Skeletal muscle satellite cell (primary cell): ENCODE results near the gene S100PBP. TPM values are rescaled to one million over a fixed set of nuclear protein-coding genes. Genes with fewer than 3 reads are reported as not detected.

ENCODE experiments used
- H3K27me3 ChIP-seq: 2 replicates; pipeline ENCODE4 v1.7.0; 2013; ENCODE audit warnings: low read length; ENCODE audit not compliant: control insufficient read depth, insufficient read depth
- H3K36me3 ChIP-seq: 2 replicates; pipeline ENCODE4 v1.7.0; 2013; ENCODE audit warnings: mild to moderate bottlenecking, control low read depth, low read length; ENCODE audit not compliant: insufficient read depth
- H3K4me1 ChIP-seq: 2 replicates; pipeline ENCODE4 v1.7.0; 2013; ENCODE audit warnings: low read length; ENCODE audit not compliant: control insufficient read depth, insufficient read depth
- H3K4me2 ChIP-seq: 2 replicates; pipeline ENCODE4 v1.7.0; 2013; ENCODE audit warnings: mild to moderate bottlenecking, low read length
- H3K4me3 ChIP-seq: 2 replicates; pipeline ENCODE4 v1.7.0; 2013; ENCODE audit warnings: low read length
- H3K9ac ChIP-seq: 2 replicates; pipeline ENCODE4 v1.7.0; 2013; ENCODE audit warnings: mild to moderate bottlenecking, low read depth, low read length, moderate library complexity
- H3K9me3 ChIP-seq: replicated peaks from 2 replicates; pipeline ENCODE4 v1.7.0; 2013; ENCODE audit warnings: mild to moderate bottlenecking, control low read depth, low read length
- total RNA-seq: library from RNA; depleted of rRNA; stranded (reverse); fragments of >200 nt; gene quantifications from 2 replicates; pipeline ENCODE4 v1.2.3, GENCODE V29; 2012; rRNA removed

S100PBP gene
- 14.7 and 18.1 TPM in 2 replicates for total RNA-seq

- Histone ChIP-seq H3K27me3 (no peaks in the 10 kb centered on the region), H3K4me3 (peak within 1 kb of the TSS; percentile 95), H3K4me2 (peak within 1 kb of the TSS; percentile 95), H3K9ac (peak within 1 kb of the TSS; percentile 96), H3K4me1 (peaks cover 26% of the 10 kb centered on the region), H3K36me3 (peaks cover 3% of the 10 kb centered on the region), H3K9me3 (no peaks in the 10 kb centered on the region)
Observed at GRCh38 chr1:32817159-32817814, at the start of gene S100PBP, which contains the start of gene YARS1. S100PBP (plus strand) TSS chr1:32817653; CDS start chr1:32826100, 8,447 bp downstream. YARS1 (minus strand) TSS chr1:32817358; CDS start chr1:32817244, 114 bp downstream.

DNA sequence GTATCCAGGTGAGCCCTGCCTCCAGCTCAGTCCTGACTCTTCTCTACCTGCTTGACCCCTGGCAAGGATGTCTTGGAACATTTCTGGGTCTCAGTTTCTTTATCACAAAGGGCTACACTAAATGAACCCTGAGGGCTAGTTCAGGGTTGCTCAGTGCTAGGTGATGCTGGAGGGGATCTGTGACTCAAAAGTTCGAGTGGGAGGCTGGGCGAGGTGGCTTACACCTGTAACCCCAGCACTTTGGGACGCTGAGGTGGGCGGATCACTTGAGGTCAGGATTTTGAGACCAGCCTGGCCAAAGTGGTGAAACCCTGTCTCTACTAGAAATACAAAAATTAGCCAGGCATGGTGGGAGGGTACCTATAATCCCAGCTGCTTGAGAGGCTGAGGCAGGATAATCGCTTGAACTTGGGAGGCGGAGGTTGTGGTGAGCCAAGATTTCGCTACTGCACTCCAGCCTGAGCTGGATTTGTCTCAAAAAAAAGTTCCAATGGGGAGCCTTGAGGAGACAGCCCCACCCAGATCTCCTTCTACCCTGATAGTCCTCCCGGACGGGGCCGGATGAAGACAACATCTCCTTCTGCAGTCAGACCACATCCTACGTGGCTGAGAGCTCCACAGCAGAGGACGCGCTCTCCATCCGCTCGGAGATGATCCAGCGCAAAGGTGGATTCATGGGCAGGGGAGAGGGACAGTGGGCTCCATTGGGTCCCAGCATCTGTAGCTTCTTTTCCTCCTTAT is 49.2 kb upstream of the S100PBP start:
- Histone ChIP-seq H3K4me1 (peaks cover 6% of the 10 kb centered on the region), H3K9ac (no peak overlapping the region), H3K4me3 (no peak overlapping the region), H3K9me3 (no peaks in the 10 kb centered on the region), H3K27me3 (no peaks in the 10 kb centered on the region), H3K4me2 (no peak overlapping the region), H3K36me3 (no peaks in the 10 kb centered on the region)

DNA sequence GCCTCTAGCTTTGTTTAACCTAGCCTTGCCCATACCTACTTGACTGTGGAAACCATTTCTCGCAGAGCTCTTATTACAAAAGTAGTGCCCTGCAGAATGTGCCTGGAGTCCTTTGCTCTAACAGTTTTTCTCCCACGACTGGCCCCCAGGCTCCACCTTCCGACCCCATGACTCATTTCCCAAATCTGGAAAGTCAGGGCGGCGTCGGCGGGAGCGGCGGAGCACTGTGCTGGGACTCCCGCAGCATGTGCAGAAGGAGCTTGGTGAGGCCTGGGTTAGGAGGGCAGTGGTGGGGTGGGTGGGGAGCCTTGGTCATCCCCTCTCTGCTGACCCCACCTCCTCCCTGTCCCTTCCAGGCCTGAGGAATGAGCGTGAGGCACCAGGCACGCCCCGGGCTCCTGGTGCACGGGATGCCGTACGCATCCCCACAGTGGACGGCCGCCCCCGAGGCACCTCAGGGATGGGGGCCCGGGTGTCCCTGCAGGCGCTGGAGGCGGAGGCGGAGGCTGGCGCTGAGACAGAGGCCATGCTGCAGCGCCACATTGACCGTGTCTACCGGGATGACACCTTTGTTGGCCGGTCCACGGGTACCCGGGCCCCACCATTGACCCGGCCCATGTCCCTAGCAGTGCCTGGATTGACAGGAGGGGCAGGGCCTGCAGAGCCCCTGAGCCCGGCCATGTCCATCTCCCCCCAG is 47.8 kb upstream of the S100PBP start:
- Histone ChIP-seq H3K36me3 (peaks cover 13% of the 10 kb centered on the region), H3K9ac (no peak overlapping the region), H3K27me3 (no peaks in the 10 kb centered on the region), H3K4me1 (peaks cover 6% of the 10 kb centered on the region), H3K4me3 (no peak overlapping the region), H3K4me2 (no peak overlapping the region), H3K9me3 (no peaks in the 10 kb centered on the region)

- Histone ChIP-seq H3K9me3 (no peaks in the 10 kb centered on the region), H3K4me2 (no peak overlapping the region), H3K4me3 (no peak overlapping the region), H3K9ac (no peak overlapping the region), H3K36me3 (peaks cover 17% of the 10 kb centered on the region), H3K27me3 (no peaks in the 10 kb centered on the region), H3K4me1 (peaks cover 11% of the 10 kb centered on the region)
Observed at GRCh38 chr1:32770221-32770731, 47.2 kb upstream of the S100PBP start.

- Histone ChIP-seq H3K9ac (no peak overlapping the region), H3K4me2 (no peak overlapping the region), H3K27me3 (no peaks in the 10 kb centered on the region), H3K9me3 (no peaks in the 10 kb centered on the region), H3K4me3 (no peak overlapping the region), H3K36me3 (peaks cover 22% of the 10 kb centered on the region), H3K4me1 (peaks cover 18% of the 10 kb centered on the region)
Observed at GRCh38 chr1:32770741-32771548, 46.5 kb upstream of the S100PBP start.

- H3K36me3 ChIP-seq, result peaks cover 26% of the 10 kb centered on the region
- no peak overlapping the region for H3K4me3 ChIP-seq
- H3K4me1 ChIP-seq, result peaks cover 18% of the 10 kb centered on the region
- no peaks in the 10 kb centered on the region for H3K27me3 ChIP-seq
- H3K9ac ChIP-seq, result no peak overlapping the region
- H3K9me3 ChIP-seq, result no peaks in the 10 kb centered on the region
- no peak overlapping the region for H3K4me2 ChIP-seq
Observed at GRCh38 chr1:32771561-32772280, 45.7 kb upstream of the S100PBP start.

GRCh38 chr1:32772281-32773017 is 45.0 kb upstream of the S100PBP start:
- Histone ChIP-seq H3K27me3 (no peaks in the 10 kb centered on the region), H3K4me3 (no peak overlapping the region), H3K4me1 (peaks cover 18% of the 10 kb centered on the region), H3K36me3 (peaks cover 26% of the 10 kb centered on the region), H3K4me2 (no peak overlapping the region), H3K9ac (no peak overlapping the region), H3K9me3 (no peaks in the 10 kb centered on the region)

DNA sequence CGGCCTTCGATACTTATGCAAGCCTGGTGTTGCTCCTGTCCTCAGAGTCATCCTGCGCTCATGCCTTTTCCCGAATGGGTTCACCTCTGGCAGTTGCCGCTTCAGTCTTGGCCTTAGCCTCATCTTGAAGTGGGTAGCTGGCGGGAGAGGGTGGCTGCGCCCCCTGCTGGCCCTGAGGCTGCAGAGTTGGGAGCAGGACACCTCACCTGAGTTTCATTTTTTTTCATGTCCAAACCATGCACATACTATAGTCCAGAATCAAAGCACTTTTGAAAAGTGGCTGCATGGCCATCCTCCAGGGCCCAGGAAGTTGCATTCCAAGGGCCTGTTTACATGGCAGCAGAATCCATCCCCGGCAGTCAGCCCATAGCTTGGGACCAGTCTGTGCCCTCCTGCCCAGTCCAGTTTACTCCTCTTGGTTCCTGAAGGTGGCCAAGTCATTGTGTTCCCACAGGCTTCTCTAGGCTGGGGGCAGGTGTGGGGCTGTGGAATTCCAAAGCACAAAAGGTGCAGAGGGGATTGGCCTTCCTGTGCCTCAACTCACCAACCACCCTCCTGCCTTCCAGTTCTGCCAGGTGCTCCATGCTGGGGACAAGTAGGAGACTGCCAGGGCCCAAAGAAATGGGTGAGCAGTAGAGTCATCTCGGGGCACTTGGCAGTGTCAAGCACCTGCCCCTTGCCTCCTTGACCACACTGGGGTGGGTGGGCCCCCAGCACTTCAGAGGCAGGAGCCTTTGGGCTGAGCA is 44.3 kb upstream of the S100PBP start:
- Histone ChIP-seq H3K9ac (no peak overlapping the region), H3K36me3 (peaks cover 34% of the 10 kb centered on the region), H3K4me3 (no peak overlapping the region), H3K27me3 (no peaks in the 10 kb centered on the region), H3K4me2 (no peak overlapping the region), H3K9me3 (no peaks in the 10 kb centered on the region), H3K4me1 (peaks cover 18% of the 10 kb centered on the region)

DNA sequence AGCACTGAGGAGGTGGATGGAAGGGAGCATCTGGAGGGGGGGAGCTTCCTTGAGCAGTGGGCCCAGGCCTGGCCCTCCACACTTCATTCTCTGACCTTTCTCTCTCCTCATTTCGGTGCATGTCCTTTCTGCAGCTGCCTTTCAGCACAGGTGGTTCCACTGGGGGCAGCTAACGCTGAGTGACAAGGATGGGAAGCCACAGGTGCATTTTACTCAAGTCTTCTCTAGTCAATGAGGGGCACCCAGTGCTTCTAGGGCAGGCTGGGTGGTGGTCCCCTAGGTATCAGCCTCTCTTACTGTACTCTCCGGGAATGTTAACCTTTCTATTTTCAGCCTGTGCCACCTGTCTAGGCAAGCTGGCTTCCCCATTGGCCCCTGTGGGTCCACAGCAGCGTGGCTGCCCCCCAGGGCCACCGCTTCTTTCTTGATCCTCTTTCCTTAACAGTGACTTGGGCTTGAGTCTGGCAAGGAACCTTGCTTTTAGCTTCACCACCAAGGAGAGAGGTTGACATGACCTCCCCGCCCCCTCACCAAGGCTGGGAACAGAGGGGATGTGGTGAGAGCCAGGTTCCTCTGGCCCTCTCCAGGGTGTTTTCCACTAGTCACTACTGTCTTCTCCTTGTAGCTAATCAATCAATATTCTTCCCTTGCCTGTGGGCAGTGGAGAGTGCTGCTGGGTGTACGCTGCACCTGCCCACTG is 43.5 kb upstream of the S100PBP start:
- peaks cover 35% of the 10 kb centered on the region for H3K36me3 ChIP-seq
- no peak overlapping the region for H3K4me3 ChIP-seq
- H3K9ac ChIP-seq, result no peak overlapping the region
- peaks cover 18% of the 10 kb centered on the region for H3K4me1 ChIP-seq
- no peaks in the 10 kb centered on the region for H3K27me3 ChIP-seq
- no peaks in the 10 kb centered on the region for H3K9me3 ChIP-seq
- H3K4me2 ChIP-seq, result no peak overlapping the region
